SIG-M5 treated with dmso at 0.1 percent for 504 hours (cell line): Measurements from ENCODE around the gene RUNX1.
A peak's percentile ranks its signal among the peaks of the same experiment; 100 is the strongest.

Experiments used
- DNase-seq: peaks from one replicate; lab custom pipeline; 2025; ENCODE audit not compliant: unreplicated experiment; lab: John Stamatoyannopoulos, UW

Gene RUNX1

GRCh38 chr21:34766862-34767261, 282.2 kb downstream of the RUNX1 start:
- no peak for DNase-seq

DNA sequence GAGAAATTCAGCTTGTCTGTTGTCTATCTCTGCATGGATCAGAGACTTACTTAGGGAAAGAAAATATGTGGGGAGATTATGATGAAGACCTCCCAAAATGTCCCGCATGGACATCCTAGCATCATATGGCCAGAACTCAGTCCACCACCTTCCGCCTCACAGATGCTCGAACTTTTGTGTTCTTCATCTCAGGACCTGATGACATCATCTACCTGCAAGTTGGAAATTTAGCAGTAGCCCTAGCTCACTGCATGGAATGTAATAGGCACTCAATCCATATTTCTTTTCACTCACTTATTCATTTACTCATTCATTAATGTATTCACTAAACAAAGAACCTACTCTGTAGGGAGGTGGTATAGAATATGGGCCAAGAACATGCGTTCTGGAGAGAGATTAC, 283.5 kb downstream of the RUNX1 start:
- no peak for DNase-seq

DNA sequence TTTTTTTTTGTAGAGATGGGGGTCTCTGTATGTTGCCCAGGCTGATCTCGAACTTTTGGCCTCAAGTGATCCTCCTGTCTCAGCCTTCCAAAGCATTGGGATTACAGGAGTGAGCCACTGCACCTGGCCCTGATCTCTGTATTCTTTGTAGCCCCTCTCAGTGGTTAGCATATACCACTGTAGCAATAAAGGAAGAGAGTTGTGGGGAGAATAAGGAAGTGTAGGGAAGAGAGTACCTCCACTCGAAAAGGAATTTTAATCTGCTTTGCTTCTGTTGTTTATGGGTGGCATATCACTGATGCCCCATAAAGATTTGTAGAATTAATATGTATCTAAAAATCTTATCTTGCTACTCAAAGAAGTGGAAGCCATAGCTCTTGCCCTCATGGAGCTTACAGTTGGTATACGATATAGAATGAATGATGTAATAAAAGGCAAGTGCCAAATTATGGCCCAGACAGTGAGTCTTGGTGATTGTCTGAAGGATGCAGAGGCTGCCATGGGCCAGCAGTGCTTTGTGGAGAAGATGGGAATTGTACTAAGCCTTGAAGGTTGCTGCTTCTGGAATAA, 284.3 kb downstream of the RUNX1 start:
- DNase-seq: no peak

GRCh38 chr21:34762786-34763185, 286.3 kb downstream of the RUNX1 start:
- DNase-seq: no peak

- no peak for DNase-seq
Observed at GRCh38 chr21:34761758-34762330, 287.3 kb downstream of the RUNX1 start.

- no peak for DNase-seq
Observed at GRCh38 chr21:34754690-34755647, 294.1 kb downstream of the RUNX1 start.

- no peak for DNase-seq
Observed at GRCh38 chr21:34748862-34749261, 300.2 kb downstream of the RUNX1 start.

GRCh38 chr21:34745557-34746255, 303.4 kb downstream of the RUNX1 start:
- DNase-seq: peak; percentile 93

DNA sequence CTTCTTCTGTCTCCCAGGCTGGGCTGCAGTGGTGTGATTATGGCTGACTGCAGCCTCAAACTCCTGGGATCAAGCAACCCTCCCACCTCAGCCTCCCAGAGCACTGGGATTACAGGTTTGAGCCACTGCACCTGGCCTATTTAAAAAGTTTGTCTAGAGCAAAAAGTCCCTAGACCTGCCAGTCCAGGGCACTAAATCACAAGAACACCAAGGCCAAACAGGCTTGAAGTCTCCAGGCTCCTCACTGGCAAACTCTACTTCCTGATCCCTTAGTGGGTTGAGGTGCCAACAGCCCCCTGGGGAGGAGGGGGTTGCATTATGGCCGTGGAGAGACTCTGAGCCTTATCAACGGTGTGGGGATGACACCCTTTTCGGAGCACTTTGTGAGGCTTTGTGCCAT, 304.3 kb downstream of the RUNX1 start:
- DNase-seq: no peak

DNA sequence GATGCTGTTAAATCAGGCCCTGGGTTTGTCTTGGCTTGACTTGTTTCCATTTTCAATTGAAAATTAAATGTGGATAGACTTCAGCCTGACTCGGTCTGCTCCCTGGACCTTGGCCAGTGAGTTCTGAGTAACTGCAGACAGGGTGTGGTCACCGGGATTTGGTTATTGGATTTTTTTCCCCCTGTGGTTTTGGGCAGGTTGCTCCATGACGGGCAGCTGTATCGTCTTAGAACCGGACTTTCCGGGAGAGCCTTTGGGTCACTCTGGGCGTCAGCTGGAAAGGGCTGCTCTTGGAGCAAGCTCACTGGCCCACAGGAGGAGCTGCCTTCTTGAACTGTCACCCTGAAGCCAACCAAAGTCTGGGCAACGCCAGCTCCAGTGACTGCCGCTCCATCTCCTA, 305.3 kb downstream of the RUNX1 start:
- DNase-seq: no peak

GRCh38 chr21:34743285-34743684, 305.8 kb downstream of the RUNX1 start:
- no peak for DNase-seq

DNA sequence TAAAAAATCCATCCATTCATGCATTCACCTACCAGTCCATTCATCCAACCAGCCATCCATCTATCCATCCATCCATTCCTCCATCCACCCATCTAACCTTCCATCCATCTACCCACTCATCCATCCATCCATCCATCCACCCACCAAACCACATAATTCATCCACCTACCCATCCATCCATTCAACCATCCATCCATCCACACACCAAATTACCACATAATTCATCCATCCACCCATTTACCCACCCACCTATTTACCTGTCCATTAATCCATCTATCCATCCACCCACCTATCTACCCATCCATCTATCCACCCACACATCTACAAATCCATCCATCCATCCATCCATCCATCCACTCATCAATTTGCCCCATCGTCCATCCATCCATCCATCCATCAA, 308.9 kb downstream of the RUNX1 start:
- DNase-seq: no peak
